Ishikawa (cell line): ENCODE results near the gene SP4.
A peak's percentile ranks its signal among the peaks of the same experiment; 100 is the strongest.

Experiments used
- CEBPB ChIP-seq: IDR thresholded peaks from 2 replicates; pipeline ENCODE4 v1.6.1; 2012
- CREB1 ChIP-seq: IDR thresholded peaks from 2 replicates; pipeline ENCODE4 v1.6.1; 2012; ENCODE audit warnings: low read depth
- EGR1 ChIP-seq: IDR thresholded peaks from 2 replicates; pipeline ENCODE4 v1.6.1; 2012
- EP300 ChIP-seq: IDR thresholded peaks from 2 replicates; pipeline ENCODE4 v1.6.1; 2012; ENCODE audit warnings: borderline replicate concordance
- FOXM1 ChIP-seq: IDR thresholded peaks from 2 replicates; pipeline ENCODE4 v1.6.1; 2012; ENCODE audit warnings: low read depth, borderline replicate concordance
- MAX ChIP-seq: IDR thresholded peaks from 2 replicates; pipeline ENCODE4 v1.6.1; 2012
- NFIC ChIP-seq: IDR thresholded peaks from 2 replicates; pipeline ENCODE4 v1.6.1; 2012
- RAD21 ChIP-seq: IDR thresholded peaks from 2 replicates; pipeline ENCODE4 v1.6.1; 2012; ENCODE audit warnings: low read depth
- REST ChIP-seq: IDR thresholded peaks from 2 replicates; pipeline ENCODE4 v1.6.1; 2012; ENCODE audit warnings: low read depth, mild to moderate bottlenecking
- TAF1 ChIP-seq: IDR thresholded peaks from 2 replicates; pipeline ENCODE4 v1.6.1; 2012; ENCODE audit warnings: low read depth, mild to moderate bottlenecking
- TCF12 ChIP-seq: IDR thresholded peaks from 2 replicates; pipeline ENCODE4 v1.6.1; 2012; ENCODE audit warnings: low read depth
- TEAD4 ChIP-seq: IDR thresholded peaks from 2 replicates; pipeline ENCODE4 v1.6.1; 2012
- USF1 ChIP-seq: IDR thresholded peaks from 2 replicates; pipeline ENCODE4 v1.6.1; 2012
- YY1 ChIP-seq: IDR thresholded peaks from 2 replicates; pipeline ENCODE4 v1.6.1; 2012; ENCODE audit warnings: low read depth
- ZBTB7A ChIP-seq: IDR thresholded peaks from 2 replicates; pipeline ENCODE4 v1.6.1; 2012; ENCODE audit warnings: low read depth

SP4 gene

GRCh38 chr7:21507627-21508343 lies 79.9 kb downstream of the SP4 start:
- TF ChIP-seq REST (no peak), CREB1 (no peak), RAD21 (peak; percentile 93)

GRCh38 chr7:21508538-21508937 lies 80.7 kb downstream of the SP4 start:
- TF ChIP-seq MAX (no peak), ZBTB7A (no peak), EP300 (no peak), YY1 (no peak), REST (no peak), TCF12 (no peak), TAF1 (no peak), EGR1 (no peak), CREB1 (no peak), RAD21 (no peak), FOXM1 (no peak), TEAD4 (no peak), NFIC (no peak), USF1 (no peak), CEBPB (no peak)

GRCh38 chr7:21514062-21514461 lies 86.2 kb downstream of the SP4 start:
- TF ChIP-seq TCF12 (no peak), EP300 (no peak), TAF1 (no peak), MAX (no peak), NFIC (no peak), TEAD4 (no peak), REST (no peak), USF1 (no peak), FOXM1 (no peak), YY1 (no peak), CEBPB (no peak), ZBTB7A (no peak), CREB1 (no peak), EGR1 (no peak), RAD21 (no peak)

- no peak for TF ChIP-seq CEBPB
- no peak for TF ChIP-seq TEAD4
- TF ChIP-seq TCF12: no peak
- no peak for TF ChIP-seq MAX
- TF ChIP-seq RAD21: no peak
- no peak for TF ChIP-seq EGR1
- no peak for TF ChIP-seq FOXM1
- TF ChIP-seq ZBTB7A: no peak
- no peak for TF ChIP-seq CREB1
- no peak for TF ChIP-seq EP300
These were observed 96.8 kb downstream of the SP4 start for GRCh38 chr7:21524680-21525079.
